Psoas muscle (tissue), 8 donors: ENCODE results near the gene MRAS. TPM values are rescaled to one million over a fixed set of nuclear protein-coding genes. Genes with fewer than 3 reads are reported as not detected.

Source experiments
- ATAC-seq, 4 donors: fragments of 200-7000 bp; cut with Tn5 transposase; one replicate each; pipeline ENCODE4 v1.9.1; 2020; ENCODE audit warnings: moderate library complexity in 3 of 4, mild to moderate bottlenecking in 2 of 4
- DNase-seq, 2 donors: peaks; one replicate each; pipeline ENCODE4 v3.0.0-alpha.2; 2020
- H3K27ac ChIP-seq: fragments of 200-600 bp; one replicate; pipeline ENCODE4 v1.8.0; 2022
- H3K27me3 ChIP-seq, 3 donors: fragments of 200-600 bp in 1 of 3; one replicate each; pipeline versions ENCODE4 v1.6.1 to v1.8.0; 2013 to 2022; ENCODE audit warnings: low read length in 2 of 3, mild to moderate bottlenecking in 2 of 3, moderate library complexity in 1 of 3; ENCODE audit not compliant: insufficient read depth in 3 of 3
- H3K36me3 ChIP-seq, 2 donors: fragments of 200-600 bp in 1 of 2; one replicate each; pipeline versions ENCODE4 v1.6.1 to v1.8.0; 2013 to 2022; ENCODE audit warnings: low read depth in 1 of 2, mild to moderate bottlenecking in 1 of 2, moderate library complexity in 1 of 2; ENCODE audit not compliant: insufficient read depth in 1 of 2
- H3K4me1 ChIP-seq: fragments of 200-600 bp; one replicate; pipeline ENCODE4 v1.8.0; 2022
- H3K4me3 ChIP-seq: fragments of 200-600 bp; one replicate; pipeline ENCODE4 v1.8.0; 2022; ENCODE audit warnings: mild to moderate bottlenecking
- H3K9me3 ChIP-seq: fragments of 200-600 bp; one replicate; pipeline ENCODE4 v1.8.0; 2022
- CTCF ChIP-seq: fragments of 200-600 bp; IDR thresholded peaks from one replicate; pipeline ENCODE4 v1.8.0; 2022; ENCODE audit warnings: antibody characterized with exemption
- WGBS, 3 donors: extraction: QIAGEN DNeasy Blood & Tissue Kit; methylation state at CpG; one replicate each; pipeline versions ENCODE4 v1.1.6 to v1.1.7; 2013; 5-methylcytosine and 5-hydroxymethylcytosine counted together
- intact Hi-C, 2 donors: fragments of 100-400 bp; cut with DNase I; formaldehyde crosslinking; loops; one replicate each; pipeline versions ENCODE4 v1.11.0 to v1.14.2; 2022
- long read RNA-seq, 2 donors: library from polyadenylated mRNA; unstranded; transcript quantifications; one replicate each; pipeline ENCODE4 v2.0.0, GENCODE V29; 2021
- polyA plus RNA-seq, 3 donors: library from polyadenylated mRNA; stranded (reverse); fragments of 200-250 nt; gene quantifications; one replicate each; pipeline ENCODE4 v1.2.3, GENCODE V29; 2013
- total RNA-seq, 4 donors: library from RNA; stranded (reverse); fragmentation: NEBNext Ultra II Directional in 2 of 4; extraction: Animal tissue kit (Norgen Biotek cat#: 25700) in 2 of 4; gene quantifications; one replicate each; pipeline versions ENCODE4 v1.2.1 to v1.2.4, GENCODE V29; 2021 to 2023
- donor health status: healthy with polysubstance abuse.
- donor health status: DM: no; HTN: no; CAD: no; lungs with moderate emphysema.
- donor health status: Bipolar disorder and iron deficiency.
- donor health status: healthy.
- donor health status: DM: yes; HTN: yes; CAD: no.
- donor health status: DM: no; HTN: no; CAD: no.
- donor health status: DM: no; HTN: no; CAD: no.
- donor health status: DM: yes; HTN: yes; CAD: no.

MRAS gene
- total RNA-seq (100 to 1,000 TPM; 107 to 166 (median 123) TPM), polyA plus RNA-seq (10 to 100 TPM; 43.8 to 88.9 (median 62.7) TPM)
- long read RNA-seq, donor 1, transcript MRAS-202 (6 exons, 1,803 nt) = major isoform, 41 of 101 reads
- long read RNA-seq, donor 1, partial matches to known transcripts = 15 of 101 reads
- long read RNA-seq, donor 1, other reads (novel, unspliced or antisense) = 45 of 101 reads
- long read RNA-seq, donor 2, full-length matches to known transcripts = 93 of 212 reads
- long read RNA-seq, donor 2, partial matches to known transcripts = 20 of 212 reads
- long read RNA-seq, donor 2, other reads (novel, unspliced or antisense) = 99 of 212 reads

DNA sequence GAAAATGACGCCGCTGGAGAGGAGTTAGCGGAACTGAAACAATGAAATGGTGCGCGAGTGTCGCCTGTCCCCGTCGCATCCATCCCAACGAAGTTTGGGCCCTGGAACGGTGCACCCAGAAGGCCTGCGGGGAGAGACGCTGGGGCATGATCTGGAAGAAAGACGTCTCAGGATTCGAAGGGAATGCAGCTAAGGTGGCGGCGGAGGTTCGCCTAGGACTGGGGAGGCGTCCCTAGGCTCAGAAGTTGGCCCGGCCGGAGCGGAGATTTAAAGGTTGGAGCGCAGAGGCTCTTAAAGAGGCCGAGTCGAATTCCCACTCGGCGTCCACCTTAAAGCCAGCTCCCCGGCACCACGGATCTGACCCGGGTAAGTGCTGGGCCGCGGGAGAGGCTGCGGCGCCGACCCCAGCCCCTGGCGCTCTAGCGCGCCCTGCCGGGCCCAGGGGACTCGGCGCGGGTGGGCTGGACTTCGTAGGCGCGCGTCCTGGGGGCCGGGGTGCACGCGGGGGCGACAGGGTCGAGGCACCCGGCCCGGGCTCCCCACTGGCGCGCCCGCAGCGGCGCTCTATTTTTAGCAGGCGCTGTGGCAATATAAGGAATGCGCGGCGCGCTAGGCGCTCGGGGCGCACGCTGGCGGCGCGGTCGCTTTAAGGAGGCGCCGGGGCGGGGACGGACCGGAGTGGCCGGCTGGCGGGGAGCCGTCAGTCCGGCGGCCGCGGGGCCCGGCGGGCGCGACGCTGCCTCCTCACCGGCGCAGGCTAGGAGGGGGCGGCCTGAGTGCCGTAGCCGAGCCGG, at the start of gene MRAS:
Gene MRAS (plus strand): TSS at position 620 of the 794 bp plus-strand sequence. CDS start 24,305 bp downstream, outside the sequence.
- H3K27ac ChIP-seq = peak within 1 kb of the TSS; percentile 98
- H3K9me3 ChIP-seq = no peaks in the 10 kb centered on the region
- peaks cover 25% of the 10 kb centered on the region for H3K4me1 ChIP-seq
- DNase-seq = peak; percentile 88 to 92
- H3K27me3 ChIP-seq = no peaks in the 10 kb centered on the region
- intact Hi-C loops = loop anchor here in 1 of 2 donors (2.0 kb wide), 1 partner anchor 17 kb away; no protein-coding TSS in a partner anchor
- H3K36me3 ChIP-seq = peaks cover 0 to 5% of the 10 kb centered on the region in 2 donors
- peak; percentile 38 for TF ChIP-seq CTCF
- peak within 1 kb of the TSS; percentile 81 for H3K4me3 ChIP-seq
- WGBS, 3 donors = 0% methylated on average over 52 to 93 of the region's 93 CpGs
- ATAC-seq = peak; percentile 78 to 89 (median 83)

GRCh38 chr3:138300647-138301046, 47.7 kb upstream of the MRAS start:
- Histone ChIP-seq H3K9me3 (no peaks in the 10 kb centered on the region), H3K4me3 (no peak overlapping the region), H3K27me3 (no peaks in the 10 kb centered on the region), H3K27ac (peak overlapping the region; percentile 76), H3K4me1 (peaks cover 22% of the 10 kb centered on the region), H3K36me3 (peaks cover 6 to 45% of the 10 kb centered on the region in 2 donors)
- ATAC-seq (peak; percentile 90 to 97 (median 96)), DNase-seq (peak in 1 of 2 donors; percentile 61)
- 25 to 42% (median 25%) methylated on average over 2 of the region's 2 CpGs for whole genome bisulfite sequencing, 3 donors
- intact Hi-C loops = no loop called here
- TF ChIP-seq CTCF = no peak

- Histone ChIP-seq H3K27ac (no peak overlapping the region), H3K27me3 (no peaks in the 10 kb centered on the region), H3K4me3 (no peak overlapping the region), H3K36me3 (peaks cover under 1 to 19% of the 10 kb centered on the region in 2 donors), H3K9me3 (peaks cover 7% of the 10 kb centered on the region), H3K4me1 (peaks cover 22% of the 10 kb centered on the region)
- WGBS, 3 donors = 45 to 65% (median 53%) methylated on average over 6 of the region's 6 CpGs
- intact Hi-C loops = no loop called here
- TF ChIP-seq CTCF = no peak
- no peak for DNase-seq
- ATAC-seq = no peak
These were observed 44.9 kb upstream of the MRAS start for GRCh38 chr3:138303474-138303873.

GRCh38 chr3:138307899-138308298, 40.5 kb upstream of the MRAS start:
- intact Hi-C loops = no loop called here
- 84 to 86% (median 85%) methylated on average over 5 of the region's 5 CpGs for WGBS, 3 donors
- Histone ChIP-seq H3K4me1 (no peaks in the 10 kb centered on the region), H3K9me3 (peaks cover 26% of the 10 kb centered on the region), H3K27me3 (no peaks in the 10 kb centered on the region), H3K27ac (no peak overlapping the region), H3K36me3 (peaks cover 0 to 5% of the 10 kb centered on the region in 2 donors), H3K4me3 (no peak overlapping the region)
- TF ChIP-seq CTCF = no peak
- DNase-seq = no peak
- ATAC-seq = no peak
